Stimulated activated CD4-positive, alpha-beta T cell treated with anti-CD3 and anti-CD28 coated beads, Interleukin-1b, Interleukin-23, amount 100 ng/mL, for 1 hour (primary cell): ENCODE data around the gene CCDC38.
A peak's percentile ranks its signal among the peaks of the same experiment; 100 is the strongest.
"Not testable (repeated sequence)": the region's sequence is repeated elsewhere in the genome, so short reads cannot be mapped to it uniquely, and the experiment has no call there.

Source experiments
- DNase-seq, 2 donors: peaks; one replicate each; pipeline ENCODE4 v3.0.0-alpha.2; 2020; ENCODE audit warnings: low read depth in 2 of 2

Gene CCDC38

DNA sequence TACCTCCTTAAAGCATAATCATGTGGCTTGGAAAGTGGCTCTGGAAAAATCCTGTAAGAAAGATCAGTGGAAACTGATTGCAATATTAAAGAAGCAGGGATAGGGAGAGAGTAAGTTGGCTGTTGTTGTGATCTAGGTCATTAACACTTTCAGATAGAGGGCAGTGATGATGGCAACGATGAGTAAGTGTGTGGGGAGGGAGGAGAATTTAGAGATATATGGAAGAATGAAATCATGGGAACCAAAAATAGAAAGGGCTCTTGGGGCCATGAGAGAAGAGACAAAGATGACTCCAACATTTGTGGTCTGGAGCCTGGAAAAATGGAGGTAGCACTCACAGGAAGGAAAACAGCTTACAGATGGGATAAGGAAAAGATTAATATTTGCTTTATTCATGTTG, 60.3 kb downstream of the CCDC38 start:
- no peak for DNase-seq

- no peak for DNase-seq
These were observed 61.0 kb downstream of the CCDC38 start for GRCh38 chr12:95881331-95881955.

DNA sequence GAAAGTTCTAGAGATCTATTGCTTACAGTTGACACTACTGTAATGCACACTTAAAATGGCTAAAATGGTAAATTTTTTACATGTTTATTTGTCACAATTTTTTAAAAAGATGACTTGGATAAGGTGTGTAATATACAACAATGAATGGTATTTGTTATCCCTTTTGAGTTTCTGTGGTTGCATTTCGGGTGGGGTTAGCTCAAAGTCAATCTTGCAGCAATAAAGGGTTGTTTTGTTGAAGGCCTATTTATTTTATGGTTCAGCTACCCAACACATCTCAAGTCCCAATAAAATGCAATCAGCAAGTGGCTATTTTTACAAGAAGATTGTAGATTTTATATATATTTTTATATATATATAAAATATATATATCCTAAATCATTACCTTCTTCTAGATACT, 61.5 kb downstream of the CCDC38 start:
- DNase-seq: no peak

- no peak for DNase-seq
These were observed 64.8 kb downstream of the CCDC38 start for GRCh38 chr12:95877622-95878021.

DNA sequence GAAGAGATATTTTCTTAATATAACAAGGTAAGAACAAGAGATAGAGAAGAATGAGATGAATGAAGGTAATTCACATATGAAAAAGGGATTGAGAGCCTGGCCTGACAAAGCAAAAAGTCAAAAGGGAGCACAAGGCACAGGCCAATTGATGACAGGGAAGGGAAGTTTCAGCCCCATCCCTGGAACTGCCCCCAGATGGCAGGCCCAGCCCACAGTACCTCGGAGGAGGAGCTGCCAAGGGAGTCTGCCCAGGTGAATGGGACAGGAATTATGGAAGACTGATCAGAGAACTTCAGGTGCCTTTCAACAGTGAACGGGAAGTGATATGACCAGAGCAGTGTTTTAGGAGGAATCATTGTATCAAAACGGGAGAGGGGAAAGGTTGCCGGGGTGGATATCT, 68.0 kb downstream of the CCDC38 start:
- DNase-seq: no peak

DNA sequence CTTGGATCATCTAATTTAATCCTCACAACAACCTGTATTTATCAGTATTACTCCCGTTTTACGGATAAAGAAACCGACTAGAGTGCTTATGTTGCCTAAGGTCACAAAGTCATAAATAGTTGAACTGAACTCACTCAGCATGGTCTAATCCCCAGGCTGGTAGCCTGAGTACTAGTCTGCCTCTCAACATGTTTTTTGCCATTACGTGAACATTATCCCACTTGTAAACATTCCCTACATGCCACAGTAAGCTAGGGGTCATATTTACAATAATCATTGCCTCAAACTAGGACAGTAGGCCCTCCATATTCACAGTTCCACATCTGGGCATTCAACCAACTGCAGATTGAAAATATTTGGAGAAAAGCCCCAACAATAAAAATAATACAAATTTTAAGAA, 71.5 kb downstream of the CCDC38 start:
- no peak for DNase-seq

- DNase-seq: no peak
These were observed 79.1 kb downstream of the CCDC38 start for GRCh38 chr12:95863337-95863736.

GRCh38 chr12:95862038-95862437, 80.4 kb downstream of the CCDC38 start:
- no peak for DNase-seq

GRCh38 chr12:95859947-95860850, 82.2 kb downstream of the CCDC38 start:
- DNase-seq: no peak

GRCh38 chr12:95859344-95859816, 83.0 kb downstream of the CCDC38 start:
- DNase-seq: no peak

DNA sequence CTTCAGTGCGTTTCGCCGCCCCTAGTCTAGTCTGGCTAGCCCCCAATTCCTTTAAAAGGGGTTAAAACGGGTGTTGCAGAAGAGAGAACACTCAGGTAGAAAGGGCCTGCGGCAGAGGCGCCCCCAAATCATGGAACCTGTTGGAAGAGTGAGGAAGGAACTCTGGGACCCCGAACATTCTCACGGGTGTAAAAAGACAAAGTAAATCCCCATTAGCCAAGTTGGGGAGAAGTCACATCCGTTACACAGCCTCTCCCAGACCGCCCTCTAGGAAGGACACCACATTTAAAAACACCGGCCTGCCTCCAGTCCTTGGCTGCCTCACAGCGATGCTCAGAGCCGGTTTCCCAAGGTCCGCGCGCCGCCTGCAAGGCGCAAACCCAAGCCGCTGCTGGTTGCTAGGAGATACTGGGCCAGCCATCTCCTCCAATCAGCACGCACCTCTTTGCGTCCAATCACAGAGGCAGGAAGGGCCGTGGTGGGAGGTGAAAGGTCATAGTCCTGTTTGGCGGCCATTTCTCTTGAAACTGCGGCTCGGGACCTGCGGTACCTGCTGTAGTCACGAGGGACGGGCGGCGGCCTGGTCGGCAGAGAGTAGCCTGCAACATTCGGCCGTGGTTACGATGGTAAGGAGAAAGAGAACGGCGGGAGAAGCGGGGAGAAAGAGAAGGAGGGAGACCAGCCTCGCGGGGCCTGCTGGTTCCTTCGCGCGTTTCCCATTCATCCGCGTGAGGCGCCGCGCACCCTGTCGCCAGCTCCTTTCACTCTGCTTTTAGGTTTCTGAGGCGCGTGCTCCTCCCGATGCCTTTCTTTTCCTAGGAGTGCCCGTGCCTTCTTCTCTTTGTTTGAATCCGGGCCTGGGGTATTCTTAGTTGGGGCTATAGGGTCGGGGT, 83.7 kb downstream of the CCDC38 start, which contains the start of gene SNRPF:
TSS of gene SNRPF (plus strand) at position 502 of the 893 bp plus-strand sequence. CDS start at position 624, 122 bp downstream.
- DNase-seq: peak; percentile 77 to 85

- DNase-seq: no peak
These were observed 84.6 kb downstream of the CCDC38 start for GRCh38 chr12:95857799-95858198.

DNA sequence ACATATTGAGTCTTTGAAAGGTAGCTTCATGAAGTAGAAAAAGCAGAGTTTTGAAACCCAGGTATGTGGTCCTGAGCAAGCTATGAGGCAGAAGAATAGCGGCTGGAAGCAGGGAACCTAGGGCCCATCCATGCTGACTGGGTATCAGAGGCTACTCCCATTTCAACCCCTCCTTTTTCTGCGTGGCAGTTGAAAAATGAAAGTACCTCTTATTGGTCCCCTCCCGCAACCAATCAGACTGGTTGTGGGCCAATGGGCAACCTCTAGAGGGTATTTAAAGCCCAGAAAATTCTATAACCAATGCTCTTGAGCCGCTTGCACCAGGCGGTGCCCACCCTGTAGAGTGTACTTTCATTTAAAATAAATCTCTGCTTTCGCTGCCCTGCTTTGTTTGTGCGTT, 85.3 kb downstream of the CCDC38 start:
- DNase-seq: no peak

- DNase-seq: no peak
These were observed 90.3 kb downstream of the CCDC38 start for GRCh38 chr12:95852133-95852532.

- no peak for DNase-seq
These were observed 90.8 kb downstream of the CCDC38 start for GRCh38 chr12:95851606-95852005.

DNA sequence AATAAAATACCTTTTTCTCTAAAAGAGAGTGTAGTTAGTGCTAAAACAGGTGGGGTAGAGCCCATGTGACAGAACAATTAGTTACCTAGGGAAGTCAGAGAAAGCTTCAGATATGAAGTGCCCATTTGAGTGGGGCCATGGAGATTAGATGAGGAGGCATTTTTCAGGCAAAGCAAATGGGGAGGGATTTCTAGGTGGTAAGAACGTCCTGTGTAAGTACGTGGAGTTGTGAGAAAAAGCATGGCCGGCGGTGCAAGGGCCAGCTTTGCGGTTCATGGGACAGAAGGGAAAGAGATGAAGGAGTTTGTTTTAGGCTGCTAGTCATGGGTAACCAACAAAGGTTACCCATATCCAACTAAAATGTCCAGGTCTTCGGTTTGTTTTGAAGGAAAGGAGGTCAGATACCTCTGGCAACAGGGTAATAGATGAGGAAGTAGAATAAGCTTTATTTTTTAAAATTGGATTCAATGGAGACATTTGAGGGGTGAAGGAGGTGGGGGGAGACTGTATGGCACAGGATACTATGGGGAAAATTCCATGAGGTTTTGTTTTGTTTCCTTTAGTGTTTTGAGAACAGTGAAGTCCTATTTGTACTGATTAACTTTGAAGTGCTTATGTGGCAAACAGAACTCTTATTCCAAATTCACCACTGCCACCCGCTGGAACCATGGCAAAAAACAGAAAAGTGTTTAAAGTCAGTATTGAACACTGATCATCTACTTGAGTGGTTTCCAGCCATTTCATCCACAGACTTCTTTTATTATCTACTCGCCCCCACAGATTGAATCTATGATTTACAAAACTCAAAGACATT, 93.6 kb downstream of the CCDC38 start:
- no peak for DNase-seq

DNA sequence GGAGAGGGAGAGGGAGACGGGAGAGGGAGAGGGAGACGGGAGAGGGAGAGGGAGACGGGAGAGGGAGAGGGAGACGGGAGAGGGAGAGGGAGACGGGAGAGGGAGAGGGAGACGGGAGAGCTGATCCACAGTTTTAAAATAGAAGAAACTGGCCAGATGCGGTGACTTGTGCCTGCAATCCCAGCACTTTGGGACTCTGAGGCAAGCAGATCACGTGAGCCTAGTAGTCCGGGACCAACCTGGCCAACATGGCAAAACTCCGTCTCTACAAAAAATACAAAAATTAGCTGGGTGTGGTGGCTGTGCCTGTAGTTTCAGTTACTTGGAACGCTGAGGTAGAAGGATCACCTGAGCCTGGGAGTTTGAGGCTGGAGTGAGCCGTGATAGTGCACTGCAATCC, 100.0 kb downstream of the CCDC38 start:
- DNase-seq: not testable (repeated sequence)

GRCh38 chr12:95838125-95838524, 104.3 kb downstream of the CCDC38 start:
- no peak for DNase-seq

GRCh38 chr12:95837240-95838038, 105.0 kb downstream of the CCDC38 start:
- no peak for DNase-seq

DNA sequence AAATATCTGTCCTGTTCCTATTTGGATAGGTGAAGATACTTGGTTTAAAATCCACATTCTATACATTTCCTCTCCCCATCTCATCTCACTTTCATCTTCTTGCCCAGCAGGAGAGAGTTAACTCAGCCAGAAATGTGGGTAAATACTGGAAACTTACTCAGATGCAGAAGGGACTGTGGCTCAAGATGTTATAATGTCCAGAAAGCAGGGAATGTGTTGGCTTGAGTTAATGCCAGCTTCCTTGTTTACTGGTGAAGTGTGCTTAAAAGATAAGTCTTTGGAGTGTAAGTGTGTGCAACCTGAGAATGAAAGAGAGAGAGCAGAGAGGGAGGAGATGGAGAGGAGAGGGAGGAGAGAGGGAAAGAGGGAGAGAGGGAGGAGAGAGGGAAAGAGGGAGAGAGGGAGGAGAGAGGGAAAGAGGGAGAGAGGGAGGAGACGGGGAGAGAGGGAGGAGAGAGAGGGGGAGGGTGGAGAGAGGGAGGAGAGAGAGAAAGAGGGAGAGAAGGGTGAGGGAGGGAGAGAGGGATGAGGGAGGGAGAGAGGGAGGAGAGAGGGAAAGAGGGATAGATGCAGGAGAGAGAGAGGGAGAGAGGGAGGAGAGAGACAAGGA, 105.7 kb downstream of the CCDC38 start:
- no peak for DNase-seq
